Retinal pigment epithelial cell (primary cell): ENCODE measurements around the gene MPRIP.

ENCODE experiments used
- DNase-seq: peaks from one replicate; pipeline ENCODE4 v3.0.0-alpha.2; 2010; ENCODE audit warnings: low read depth
- H3K4me3 ChIP-seq: 2 replicates; pipeline ENCODE4 v1.5.1; 2011; ENCODE audit warnings: mild to moderate bottlenecking, low read length, control low read depth, moderate library complexity
- CTCF ChIP-seq: conservative IDR thresholded peaks from 2 replicates; pipeline ENCODE4 v1.5.1; 2011; ENCODE audit warnings: low read depth, low read length, control low read depth, inconsistent platforms

The MPRIP gene

GRCh38 chr17:17060930-17061329 lies 18.7 kb downstream of the MPRIP start:
- DNase-seq: no peak

GRCh38 chr17:17061516-17061915 lies 19.3 kb downstream of the MPRIP start:
- no peak for TF ChIP-seq CTCF
- DNase-seq: no peak
- no peak overlapping the region for H3K4me3 ChIP-seq

More at GRCh38 chr17:17060930-17061329, 18.7 kb downstream of the MPRIP start:
- no peak for TF ChIP-seq CTCF
- no peak overlapping the region for H3K4me3 ChIP-seq

GRCh38 chr17:17062356-17062755 lies 20.1 kb downstream of the MPRIP start:
- no peak for TF ChIP-seq CTCF
- no peak for DNase-seq

GRCh38 chr17:17062866-17063265 lies 20.6 kb downstream of the MPRIP start:
- no peak for DNase-seq
- H3K4me3 ChIP-seq: no peak overlapping the region
- TF ChIP-seq CTCF: no peak

More at GRCh38 chr17:17062356-17062755, 20.1 kb downstream of the MPRIP start:
- no peak overlapping the region for H3K4me3 ChIP-seq

- H3K4me3 ChIP-seq: no peak overlapping the region
- no peak for TF ChIP-seq CTCF
- no peak for DNase-seq
Observed at GRCh38 chr17:17063546-17064122, 21.4 kb downstream of the MPRIP start.

- H3K4me3 ChIP-seq: no peak overlapping the region
- no peak for TF ChIP-seq CTCF
- no peak for DNase-seq
Observed at GRCh38 chr17:17064322-17064721, 22.1 kb downstream of the MPRIP start.

GRCh38 chr17:17066021-17066420 lies 23.8 kb downstream of the MPRIP start:
- no peak overlapping the region for H3K4me3 ChIP-seq
- no peak for DNase-seq
- no peak for TF ChIP-seq CTCF
